Measurements from ENCODE around the gene GPC5.

The GPC5 gene

DNA sequence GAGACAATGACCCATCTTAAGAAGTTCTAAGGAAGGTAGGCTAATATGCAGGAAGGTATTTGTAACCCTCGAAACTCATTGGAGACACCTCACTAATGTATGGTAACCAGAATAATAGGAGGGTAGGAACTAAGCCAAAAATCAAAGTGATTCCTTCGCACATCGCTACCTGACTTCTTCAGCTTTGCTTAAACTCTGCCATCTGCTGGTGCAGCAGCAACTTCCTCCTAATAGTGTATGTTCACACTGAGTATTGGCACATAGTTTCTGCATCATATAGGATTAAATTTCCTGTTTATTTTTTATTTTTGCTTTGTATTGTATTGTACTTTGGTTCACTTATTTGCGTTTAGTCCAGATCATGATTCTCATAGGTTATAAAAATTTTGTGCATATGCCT is 676.2 kb downstream of the GPC5 start:
- peak; percentile 9 for DNase-seq

DNA sequence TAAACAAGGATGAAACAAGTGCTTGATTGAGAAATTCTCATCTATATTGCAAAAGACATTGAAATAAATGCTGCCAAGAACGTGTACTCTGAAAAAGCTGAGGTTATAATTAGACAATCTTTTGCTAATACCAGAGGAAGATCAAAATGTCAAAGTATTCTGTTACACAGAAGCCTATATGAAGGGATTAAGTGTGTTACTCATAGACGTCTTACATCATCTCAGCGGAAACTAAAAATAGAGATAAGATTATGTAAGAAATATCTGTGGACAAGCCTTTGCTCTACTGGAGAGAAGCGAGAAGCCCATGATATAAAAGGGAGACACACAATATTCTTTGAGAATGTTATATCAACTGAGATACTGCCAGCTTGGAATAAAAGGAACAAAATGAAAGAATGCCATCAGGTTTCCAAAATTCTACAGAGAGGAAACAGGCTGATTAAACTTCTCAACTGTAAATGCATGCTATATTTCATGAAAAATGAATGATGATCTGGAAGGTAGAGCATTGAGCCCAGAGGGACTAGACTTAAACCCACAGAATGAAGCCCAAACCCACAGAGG is 699.0 kb downstream of the GPC5 start:
- DNase-seq: no peak

DNA sequence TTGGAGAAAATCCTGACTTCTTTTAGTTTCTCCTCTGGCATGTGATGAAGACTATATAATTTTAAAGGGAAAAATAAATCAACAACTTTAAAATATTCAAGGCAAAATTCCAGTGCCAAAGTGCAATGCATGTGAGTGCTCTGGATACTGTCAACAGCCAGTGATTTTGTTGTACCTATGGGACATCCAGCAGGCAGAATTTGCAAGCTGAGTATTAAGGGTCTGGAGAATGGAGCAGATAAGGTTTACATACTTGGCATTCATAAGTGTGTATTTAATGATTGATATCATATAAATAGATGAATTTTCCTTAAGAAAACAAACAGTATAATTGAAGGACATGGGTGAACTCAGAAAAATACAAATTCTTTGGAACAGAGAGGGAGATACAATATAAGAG is 703.4 kb downstream of the GPC5 start:
- no peak for DNase-seq

- no peak for DNase-seq
Measured at GRCh38 chr13:92103689-92104153, 705.3 kb downstream of the GPC5 start.

DNA sequence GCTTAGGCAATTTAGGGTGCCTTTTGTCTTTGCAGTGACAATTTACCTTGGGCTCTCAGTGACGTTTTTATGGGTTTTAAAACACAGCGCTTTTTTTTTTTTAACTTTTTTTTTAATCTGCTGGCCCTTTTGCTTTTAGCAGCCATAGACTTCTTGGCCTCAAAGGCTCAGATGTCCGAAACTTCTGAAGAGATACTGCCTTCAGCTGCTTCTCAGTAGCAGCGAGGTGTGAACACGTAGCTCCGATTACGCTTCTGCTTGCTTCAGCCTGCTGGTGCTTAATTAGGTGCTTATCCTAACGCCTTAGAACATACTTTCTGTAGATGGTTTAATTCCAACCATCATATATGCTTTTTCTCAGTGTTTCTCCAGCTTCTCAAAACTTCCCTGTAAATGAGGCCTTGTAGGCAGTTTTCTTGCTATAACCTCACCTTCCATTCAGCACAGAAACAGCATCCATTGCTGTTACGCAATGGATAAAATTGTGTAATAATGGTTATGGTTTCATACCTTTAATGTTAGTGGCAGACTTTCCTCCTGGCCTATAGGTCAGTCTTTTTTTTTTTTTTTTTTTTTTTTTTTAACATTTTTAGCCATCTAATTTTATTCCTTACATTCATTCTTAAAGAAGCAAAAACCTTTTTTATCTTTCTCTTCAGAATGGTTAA is 723.9 kb downstream of the GPC5 start:
- DNase-seq: peak; percentile 23

DNA sequence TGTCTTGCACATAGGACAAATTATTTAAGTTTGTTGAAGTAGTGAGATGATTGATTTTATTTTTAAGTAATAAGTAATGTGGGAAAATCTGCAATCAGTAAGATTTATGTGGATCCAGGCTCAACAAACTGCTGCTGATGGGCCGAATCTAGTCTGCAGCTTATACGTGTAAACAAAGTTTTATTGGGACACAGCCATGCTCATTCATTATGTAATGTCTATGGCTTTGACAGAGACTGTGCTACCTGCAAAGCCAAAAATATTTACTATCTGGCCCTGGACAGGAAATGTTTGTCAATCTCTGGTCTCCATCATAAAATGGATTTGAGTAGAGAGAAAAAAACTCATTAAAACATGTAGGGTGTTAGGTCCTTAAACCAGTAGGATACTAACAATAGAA is 728.0 kb downstream of the GPC5 start:
- no peak for DNase-seq

DNA sequence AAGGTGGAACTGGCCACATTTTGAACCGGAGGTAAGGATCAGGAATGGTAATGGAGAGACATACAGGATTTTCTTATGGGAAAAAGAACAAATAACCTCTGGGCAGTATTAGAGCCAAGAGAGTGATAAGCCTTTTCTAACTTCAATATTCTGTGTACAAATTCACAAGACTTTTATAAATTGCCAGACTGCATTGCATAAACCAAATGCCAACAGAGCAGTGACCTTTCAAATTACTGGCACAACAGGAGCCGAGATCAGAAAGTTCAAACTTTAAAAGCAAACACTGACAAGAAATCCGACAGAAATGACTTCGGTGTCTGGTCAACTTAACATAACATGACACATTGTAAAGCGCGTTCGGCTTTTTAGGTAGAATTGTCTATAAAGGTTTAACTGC is 737.1 kb downstream of the GPC5 start:
- no peak for DNase-seq

DNA sequence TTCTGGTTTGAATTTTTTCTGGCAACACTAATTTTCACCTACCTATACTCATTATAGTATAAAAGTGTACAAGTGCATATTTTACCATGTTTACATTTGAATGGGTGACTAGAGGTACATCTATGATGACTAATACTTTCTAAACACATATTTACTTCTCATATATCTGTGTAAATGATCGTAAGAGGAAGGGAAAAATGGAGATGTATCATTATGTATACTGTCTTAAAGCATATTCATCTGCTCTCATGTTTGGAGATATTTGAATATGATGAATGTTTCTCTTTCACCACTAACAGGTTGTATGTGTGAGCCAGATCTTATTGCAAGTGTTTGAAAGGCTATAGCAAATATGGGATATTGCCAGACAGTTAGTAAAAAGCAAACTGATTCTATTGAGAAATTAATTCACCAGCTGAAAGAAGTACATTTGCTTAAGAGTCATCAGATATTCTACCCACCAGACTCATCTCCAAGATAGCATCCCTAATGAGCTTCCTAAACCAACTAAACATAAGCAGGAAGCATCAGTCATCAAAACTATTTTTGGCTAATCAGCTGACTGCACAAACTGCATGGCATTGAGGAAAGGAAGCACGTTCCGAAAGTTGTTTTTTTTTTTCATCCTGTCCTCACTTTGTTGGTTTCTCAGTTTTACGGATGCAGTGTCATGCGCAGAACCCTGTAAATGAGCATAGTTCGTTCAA is 738.2 kb downstream of the GPC5 start:
- no peak for DNase-seq

DNA sequence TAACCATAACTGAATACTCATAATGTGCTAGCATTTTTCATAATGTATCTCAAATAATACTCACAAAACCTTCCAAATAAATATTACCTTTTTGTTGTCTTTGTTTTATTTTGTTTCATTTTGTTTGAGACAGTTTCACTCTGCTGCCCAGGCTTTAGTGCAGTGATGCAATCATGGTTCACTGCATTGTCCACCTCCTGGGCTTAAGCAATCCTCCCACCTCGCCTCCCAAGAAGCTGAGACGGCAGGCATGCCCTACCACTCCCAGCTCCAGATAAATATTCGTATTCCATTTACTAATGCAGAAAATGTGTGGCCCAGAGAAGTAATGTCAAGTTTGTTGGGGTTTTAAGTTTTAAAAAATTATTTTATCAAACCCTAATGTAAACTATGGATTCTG is 739.1 kb downstream of the GPC5 start:
- DNase-seq: no peak

GRCh38 chr13:92143766-92144165 is 745.3 kb downstream of the GPC5 start:
- DNase-seq: no peak

DNA sequence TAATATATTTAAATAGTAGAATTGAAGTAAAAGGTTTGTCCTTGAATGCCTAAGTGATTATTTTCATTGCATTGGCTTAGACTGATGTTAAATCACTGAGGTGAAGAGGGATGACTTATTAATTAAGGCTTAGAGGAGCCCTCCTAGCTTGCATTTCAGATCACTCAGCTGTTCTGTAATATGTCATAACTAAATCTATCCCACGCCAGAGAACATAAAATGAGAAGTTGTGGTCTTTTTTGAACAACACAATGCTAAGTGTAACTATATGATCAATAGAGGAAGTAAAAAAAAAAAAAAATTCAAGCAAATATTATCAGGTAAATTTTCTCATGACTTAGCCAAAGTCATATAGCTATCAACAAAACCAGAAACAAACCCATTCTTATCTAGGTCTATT is 752.2 kb downstream of the GPC5 start:
- no peak for DNase-seq

DNA sequence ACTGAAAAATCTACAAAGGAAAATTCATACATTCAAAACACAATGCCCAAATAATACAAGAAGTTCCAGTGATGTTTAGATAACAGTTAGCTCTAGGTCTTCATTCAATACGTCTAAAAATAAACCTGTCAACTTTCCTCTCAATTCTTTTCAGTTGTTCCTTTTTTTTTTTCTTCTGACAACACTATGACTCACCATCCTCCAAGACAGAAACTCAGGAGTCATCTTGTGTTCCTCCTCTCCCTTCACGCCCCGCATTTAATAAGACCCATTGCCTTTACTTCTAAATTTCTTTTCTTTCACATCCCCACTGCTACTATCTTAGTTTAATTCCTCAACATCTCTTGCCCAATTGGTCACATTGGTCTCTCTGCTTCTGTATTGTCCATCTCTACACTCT is 759.9 kb downstream of the GPC5 start:
- DNase-seq: no peak

DNA sequence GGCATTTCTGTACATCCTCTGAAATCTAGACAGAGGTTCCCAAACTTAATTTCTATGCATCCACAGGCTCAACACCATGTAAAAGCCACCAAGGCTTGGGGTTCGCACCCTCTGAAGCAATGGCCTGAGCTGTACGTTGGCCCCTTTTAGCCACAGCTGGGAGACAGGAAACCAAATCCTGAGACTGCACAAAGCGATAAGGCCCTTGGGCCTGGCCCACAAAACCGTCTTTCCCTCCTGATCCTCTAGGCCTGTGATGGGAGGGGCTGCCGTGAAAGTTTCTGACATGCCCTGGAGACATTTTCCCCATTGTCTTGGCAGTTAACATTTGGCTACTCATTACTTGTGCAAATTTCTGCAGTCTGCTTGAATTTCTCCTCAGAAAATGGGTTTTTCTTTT is 766.4 kb downstream of the GPC5 start:
- DNase-seq: no peak

DNA sequence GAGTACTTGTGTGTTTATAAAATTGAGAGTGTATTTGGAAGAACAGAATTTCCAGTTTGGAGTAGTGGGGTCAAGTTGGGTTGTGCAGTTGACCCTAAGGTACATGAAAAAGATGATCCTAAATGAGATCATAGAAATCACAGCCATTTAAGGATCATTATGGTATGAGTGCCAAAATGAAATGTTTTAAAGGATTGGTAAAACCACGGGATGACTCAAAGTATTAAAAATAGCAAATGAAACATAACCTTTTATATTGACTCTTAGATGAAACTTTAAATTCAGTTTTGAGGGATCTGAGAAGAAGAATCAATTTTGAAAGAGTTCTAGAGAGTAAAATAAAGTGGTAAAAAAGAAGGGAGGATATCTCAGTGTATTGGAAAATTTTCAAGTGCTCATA is 773.8 kb downstream of the GPC5 start:
- DNase-seq: no peak

- DNase-seq: no peak
Measured at GRCh38 chr13:92173254-92173653, 774.8 kb downstream of the GPC5 start.

GRCh38 chr13:92175330-92175729 is 776.9 kb downstream of the GPC5 start:
- DNase-seq: peak; percentile 43

GRCh38 chr13:92177966-92178365 is 779.5 kb downstream of the GPC5 start:
- peak; percentile 62 for DNase-seq

DNA sequence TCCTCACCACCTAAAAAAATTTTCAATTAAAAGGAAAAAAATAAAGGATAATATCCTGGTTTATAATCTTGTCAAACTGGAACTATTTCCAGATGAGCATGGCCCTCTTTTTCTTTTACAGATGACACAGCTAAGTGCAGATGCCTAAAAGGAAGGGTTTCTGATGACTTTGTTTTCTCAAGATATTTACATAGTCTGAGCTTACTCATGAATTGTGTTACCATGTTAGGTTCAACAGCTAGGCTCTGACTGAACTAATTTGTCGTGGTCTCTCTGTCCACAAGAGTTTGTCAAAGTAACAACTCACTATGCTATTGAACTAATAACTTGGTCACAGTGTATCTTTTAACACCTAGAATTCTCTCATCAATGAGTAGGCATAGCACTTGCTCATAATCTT is 780.8 kb downstream of the GPC5 start:
- no peak for DNase-seq

DNA sequence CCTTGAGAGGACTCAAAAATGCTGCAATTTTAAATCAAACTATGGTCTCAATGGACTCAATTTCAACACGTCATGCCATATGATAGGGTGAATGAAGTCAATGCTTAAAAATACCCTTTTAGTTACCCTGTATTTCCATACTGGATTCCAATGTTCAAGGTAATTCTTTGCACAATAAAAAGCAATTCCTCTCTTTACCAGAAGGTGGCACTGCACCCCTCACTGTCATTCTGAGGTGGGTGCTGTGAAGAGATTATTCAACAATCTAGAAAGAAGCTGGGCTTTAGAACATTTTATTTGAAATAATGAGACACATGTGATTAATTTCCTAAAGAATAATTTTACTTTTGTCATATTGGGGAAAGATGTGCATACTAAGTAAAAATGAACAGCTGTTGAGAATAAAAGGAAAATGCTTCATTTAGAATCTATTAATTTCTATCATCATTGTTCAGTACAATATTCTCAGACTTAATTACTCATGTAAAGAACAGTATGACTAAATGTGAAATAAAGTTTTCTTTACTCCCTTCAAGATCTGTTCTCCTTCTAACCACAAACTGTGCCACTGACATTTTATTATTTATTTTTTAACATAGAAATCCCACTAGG is 789.1 kb downstream of the GPC5 start:
- DNase-seq: peak; percentile 7

- no peak for DNase-seq
Measured at GRCh38 chr13:92188574-92188973, 790.2 kb downstream of the GPC5 start.

- peak; percentile 56 for DNase-seq
Measured at GRCh38 chr13:92196591-92197256, 798.3 kb downstream of the GPC5 start.

DNA sequence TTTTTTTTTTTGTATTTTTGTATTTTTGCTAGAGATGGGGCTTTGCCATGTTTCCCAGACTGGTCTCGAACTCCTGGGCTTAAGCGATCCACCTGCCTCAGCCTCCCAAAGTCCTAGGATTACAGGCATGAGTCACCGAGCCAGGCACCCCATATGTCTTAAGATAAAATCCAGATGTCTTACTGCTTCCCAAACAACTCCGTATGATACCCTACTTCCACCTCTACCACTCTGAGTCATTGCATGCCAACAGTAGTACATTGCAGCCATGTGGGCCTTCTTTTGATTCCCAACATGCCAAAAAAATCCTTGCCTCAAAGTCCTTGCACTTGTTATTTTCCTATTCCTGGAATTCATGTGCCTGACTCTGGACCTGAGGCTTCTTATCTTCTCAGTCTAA is 799.2 kb downstream of the GPC5 start:
- DNase-seq: peak; percentile 26

- no peak for DNase-seq
Measured at GRCh38 chr13:92218615-92219014, 820.2 kb downstream of the GPC5 start.

Measured in NCI-H2171 (cell line).